ENCODE results near the gene RCBTB2. TPM values are rescaled to one million over a fixed set of nuclear protein-coding genes. Genes with fewer than 3 reads are reported as not detected.

The RCBTB2 gene
- total RNA-seq, 2 experiments from 2014 or later, result 6.1 to 6.5 TPM

GRCh38 chr13:48488995-48489394 is 43.9 kb downstream of the RCBTB2 start:
- H3K36me3 ChIP-seq (ENCODE audit: insufficient read depth, low read length), result peaks cover 11% of the 10 kb centered on the region
- no peak overlapping the region for H3K4me3 ChIP-seq (ENCODE audit: low read length)
- H3K27ac ChIP-seq (ENCODE audit: low read depth in 1 of 2, low read length in 2 of 2), result peak overlapping the region in 1 of 2 donors; percentile 57
- POLR2A ChIA-PET, result interaction anchor here (0.7 to 2.9 kb wide), 4 partner anchors 9 to 45 kb away, joined by 3 to 21 read pairs (median 6); partner anchors contain the start of gene RCBTB2
- DNase-seq (peak in 1 of 14 experiments; percentile 32), ATAC-seq (ENCODE audit: poor library complexity) (no peak)
- Mint-ChIP-seq H3K27me3 (no peaks in the 10 kb centered on the region), H3K4me1 (ENCODE audit: low read depth) (peaks cover 23% of the 10 kb centered on the region), H3K27ac (no peak overlapping the region), H3K4me3 (peak overlapping the region; percentile 76), H3K9me3 (no peaks in the 10 kb centered on the region), H3K36me3 (ENCODE audit: low read depth) (peaks cover 31% of the 10 kb centered on the region)
- intact Hi-C loops (cut with DNase I, micrococcal nuclease), result no loop called here
- TF ChIP-seq, protein P1, sequence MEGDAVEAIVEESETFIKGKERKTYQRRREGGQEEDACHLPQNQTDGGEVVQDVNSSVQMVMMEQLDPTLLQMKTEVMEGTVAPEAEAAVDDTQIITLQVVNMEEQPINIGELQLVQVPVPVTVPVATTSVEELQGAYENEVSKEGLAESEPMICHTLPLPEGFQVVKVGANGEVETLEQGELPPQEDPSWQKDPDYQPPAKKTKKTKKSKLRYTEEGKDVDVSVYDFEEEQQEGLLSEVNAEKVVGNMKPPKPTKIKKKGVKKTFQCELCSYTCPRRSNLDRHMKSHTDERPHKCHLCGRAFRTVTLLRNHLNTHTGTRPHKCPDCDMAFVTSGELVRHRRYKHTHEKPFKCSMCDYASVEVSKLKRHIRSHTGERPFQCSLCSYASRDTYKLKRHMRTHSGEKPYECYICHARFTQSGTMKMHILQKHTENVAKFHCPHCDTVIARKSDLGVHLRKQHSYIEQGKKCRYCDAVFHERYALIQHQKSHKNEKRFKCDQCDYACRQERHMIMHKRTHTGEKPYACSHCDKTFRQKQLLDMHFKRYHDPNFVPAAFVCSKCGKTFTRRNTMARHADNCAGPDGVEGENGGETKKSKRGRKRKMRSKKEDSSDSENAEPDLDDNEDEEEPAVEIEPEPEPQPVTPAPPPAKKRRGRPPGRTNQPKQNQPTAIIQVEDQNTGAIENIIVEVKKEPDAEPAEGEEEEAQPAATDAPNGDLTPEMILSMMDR (IDR thresholded peaks at IDR 0.05), result no peak
- CTCF ChIA-PET, result interaction anchor here (0.9 to 1.2 kb wide), 3 partner anchors 13 to 91 kb away, joined by 3 to 5 read pairs (median 3); no protein-coding TSS in a partner anchor
- H3K27me3 ChIP-seq (ENCODE audit: control insufficient read depth in 1 of 2, insufficient read depth in 2 of 2, low read length in 2 of 2), result no peaks in the 10 kb centered on the region
- H3K9me3 ChIP-seq (ENCODE audit: control insufficient read depth in 1 of 2, insufficient read depth in 1 of 2, low read length in 2 of 2), result no peaks in the 10 kb centered on the region
- peaks cover 45% of the 10 kb centered on the region for H3K4me1 ChIP-seq (ENCODE audit: insufficient read depth, low read length)

DNA sequence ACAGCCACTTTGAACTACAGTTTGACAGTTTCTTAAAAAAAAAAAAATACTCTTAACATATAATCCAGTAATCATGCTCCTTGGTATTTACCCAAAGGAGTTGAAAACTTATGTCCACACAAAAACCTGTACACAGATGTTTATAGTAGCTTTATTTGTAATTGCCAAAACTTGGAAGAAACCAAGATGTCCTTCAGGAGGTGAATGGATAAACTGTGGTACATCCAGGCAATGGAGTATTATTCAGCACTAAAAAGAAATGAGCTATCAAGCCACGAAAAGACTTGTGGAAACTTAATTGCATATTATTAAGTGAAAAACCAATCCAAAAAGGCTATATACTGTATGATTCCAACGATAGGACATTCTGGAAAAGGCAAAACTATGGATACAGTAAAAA is 44.9 kb downstream of the RCBTB2 start:
- peaks cover 32% of the 10 kb centered on the region for H3K36me3 Mint-ChIP-seq (ENCODE audit: low read depth)
- H3K27me3 ChIP-seq (ENCODE audit: control insufficient read depth in 1 of 2, insufficient read depth in 2 of 2, low read length in 2 of 2), result no peaks in the 10 kb centered on the region
- intact Hi-C loops (cut with DNase I, micrococcal nuclease), result no loop called here
- H3K9me3 ChIP-seq (ENCODE audit: control insufficient read depth in 1 of 2, insufficient read depth in 1 of 2, low read length in 2 of 2), result no peaks in the 10 kb centered on the region
- ChIA-PET POLR2A (interaction anchor here (2.9 kb wide), 1 partner anchor 44 kb away, joined by 21 read pairs; the partner anchor contains the start of gene RCBTB2), CTCF (interaction anchor here (0.6 to 0.7 kb wide), 2 partner anchors 72 to 496 kb away, joined by 3 read pairs; no protein-coding TSS in a partner anchor)
- H3K4me1 Mint-ChIP-seq (ENCODE audit: low read depth), result peaks cover 23% of the 10 kb centered on the region
- H3K27ac ChIP-seq (ENCODE audit: low read depth in 1 of 2, low read length in 2 of 2), result no peak overlapping the region
- peak overlapping the region; percentile 18 for H3K27ac Mint-ChIP-seq
- H3K4me1 ChIP-seq (ENCODE audit: insufficient read depth, low read length), result peaks cover 36% of the 10 kb centered on the region
- ATAC-seq (ENCODE audit: poor library complexity) (no peak), DNase-seq (no peak)
- H3K36me3 ChIP-seq (ENCODE audit: insufficient read depth, low read length), result peaks cover 11% of the 10 kb centered on the region
- TF ChIP-seq, protein P1 (IDR thresholded peaks at IDR 0.05), result no peak
- H3K4me3 Mint-ChIP-seq, result no peak overlapping the region
- H3K27me3 Mint-ChIP-seq, result no peaks in the 10 kb centered on the region
- H3K9me3 Mint-ChIP-seq, result no peaks in the 10 kb centered on the region
- H3K4me3 ChIP-seq (ENCODE audit: low read length), result no peak overlapping the region

DNA sequence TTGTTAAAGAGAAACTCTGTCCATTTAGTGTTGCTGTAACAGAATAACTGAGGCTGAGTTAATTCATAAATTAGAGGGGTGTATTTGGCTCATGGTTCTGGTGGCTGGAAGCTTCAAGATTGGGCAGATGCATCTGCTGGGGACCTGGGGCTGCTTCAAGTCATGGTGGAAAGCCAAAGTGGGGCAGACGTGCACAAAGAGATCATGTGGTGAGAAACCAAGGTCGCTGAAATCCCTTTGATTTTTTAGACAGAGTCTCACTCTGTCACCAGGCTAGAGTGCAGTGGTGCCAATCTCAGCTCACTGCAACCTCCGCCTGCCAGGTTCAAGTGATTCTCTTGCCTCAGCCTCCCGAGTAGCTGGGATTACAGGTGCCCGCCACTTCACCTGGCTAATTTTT is 46.0 kb downstream of the RCBTB2 start:
- H3K4me1 Mint-ChIP-seq (ENCODE audit: low read depth), result peaks cover 31% of the 10 kb centered on the region
- Histone ChIP-seq H3K4me3 (ENCODE audit: low read length) (no peak overlapping the region), H3K27ac (ENCODE audit: low read depth in 1 of 2, low read length in 2 of 2) (no peak overlapping the region), H3K27me3 (ENCODE audit: control insufficient read depth in 1 of 2, insufficient read depth in 2 of 2, low read length in 2 of 2) (no peaks in the 10 kb centered on the region), H3K4me1 (ENCODE audit: insufficient read depth, low read length) (peaks cover 24% of the 10 kb centered on the region), H3K36me3 (ENCODE audit: insufficient read depth, low read length) (peaks cover 11% of the 10 kb centered on the region), H3K9me3 (ENCODE audit: control insufficient read depth in 1 of 2, insufficient read depth in 1 of 2, low read length in 2 of 2) (no peaks in the 10 kb centered on the region)
- H3K36me3 Mint-ChIP-seq (ENCODE audit: low read depth), result peaks cover 39% of the 10 kb centered on the region
- peak in 1 of 14 experiments; percentile 29 for DNase-seq
- intact Hi-C loops (cut with DNase I, micrococcal nuclease), result no loop called here
- no peaks in the 10 kb centered on the region for H3K27me3 Mint-ChIP-seq
- peak overlapping the region; percentile 11 for H3K4me3 Mint-ChIP-seq
- H3K27ac Mint-ChIP-seq, result peak overlapping the region; percentile 46
- POLR2A ChIA-PET, result interaction anchor here (0.6 to 1.2 kb wide), 3 partner anchors 7 to 45 kb away, joined by 3 to 8 read pairs (median 5); partner anchors contain the start of gene RCBTB2
- ATAC-seq (ENCODE audit: poor library complexity), result no peak
- no peaks in the 10 kb centered on the region for H3K9me3 Mint-ChIP-seq
- TF ChIP-seq, protein P1 (IDR thresholded peaks at IDR 0.05), result no peak
- CTCF ChIA-PET, result no interaction called here
